Upper lobe of left lung (tissue), 6 donors: ENCODE measurements around the gene VPS37B. TPM values are rescaled to one million over a fixed set of nuclear protein-coding genes. Genes with fewer than 3 reads are reported as not detected.

ENCODE experiments used
- ATAC-seq, 2 donors: fragments of 200-7000 bp; cut with Tn5 transposase; one replicate each; pipeline ENCODE4 v1.9.1; 2022; ENCODE audit warnings: mild to moderate bottlenecking in 2 of 2, moderate library complexity in 2 of 2; ENCODE audit not compliant: low FRiP score in 2 of 2
- DNase-seq, 2 donors: peaks; one replicate each; pipeline ENCODE4 v3.0.0-alpha.2; 2019 to 2020
- H3K27ac ChIP-seq, 4 donors: fragments of 200-600 bp; sonication (generic); one replicate each; pipeline ENCODE4 v1.5.1; 2016 to 2019
- H3K27me3 ChIP-seq, 4 donors: fragments of 200-600 bp; sonication (generic); one replicate each; pipeline ENCODE4 v1.5.1; 2017 to 2019
- H3K36me3 ChIP-seq, 4 donors: fragments of 200-600 bp; sonication (generic); one replicate each; pipeline ENCODE4 v1.5.1; 2016 to 2019
- H3K4me1 ChIP-seq, 4 donors: fragments of 200-600 bp; sonication (generic); one replicate each; pipeline ENCODE4 v1.5.1; 2018 to 2019
- H3K4me3 ChIP-seq, 4 donors: fragments of 200-600 bp; sonication (generic); one replicate each; pipeline ENCODE4 v1.5.1; 2017 to 2019; ENCODE audit warnings: mild to moderate bottlenecking in 2 of 4, moderate library complexity in 1 of 4
- H3K9me3 ChIP-seq, 4 donors: fragments of 200-600 bp; sonication (generic); one replicate each; pipeline ENCODE4 v1.5.1; 2018 to 2019
- CTCF ChIP-seq, 6 experiments: fragments of 450-650 bp in 4 of 6; fragments of 200-600 bp in 2 of 6; sonication (generic) in 2 of 6; IDR thresholded peaks; one replicate each; pipeline ENCODE4 v1.5.1; 2016 to 2019; ENCODE audit warnings: antibody characterized with exemption in 6 of 6
- EP300 ChIP-seq, 4 donors: sonication (generic); formaldehyde crosslinking; IDR thresholded peaks; one replicate each; pipeline ENCODE4 v1.5.1; 2017; ENCODE audit warnings: antibody characterized with exemption in 4 of 4, control low read depth in 2 of 4
- POLR2A ChIP-seq, 4 donors: fragments of 450-650 bp; IDR thresholded peaks; one replicate each; pipeline ENCODE4 v1.5.1; 2016 to 2017; ENCODE audit warnings: antibody characterized with exemption in 4 of 4, mild to moderate bottlenecking in 2 of 4
- POLR2AphosphoS5 ChIP-seq, 2 donors: sonication (generic); formaldehyde crosslinking; IDR thresholded peaks; one replicate each; pipeline ENCODE4 v1.5.1; 2017; ENCODE audit warnings: antibody characterized with exemption in 2 of 2
- WGBS, 2 donors: methylation state at CpG; one replicate each; pipeline ENCODE4 v1.1.5; 2017 to 2018; 5-methylcytosine and 5-hydroxymethylcytosine counted together
- total RNA-seq, 6 donors: library from RNA; depleted of rRNA in 4 of 6; stranded (reverse); fragments of >200 nt in 4 of 6; gene quantifications; one replicate each; pipeline versions ENCODE4 v1.1.0 to v1.2.1, GENCODE V29; 2016 to 2021
- donor health status: DM: no; HTN: no; CAD: no; lungs with moderate emphysema.
- donor health status: DM: no; HTN: yes; CAD: no; lungs with severe emphysema.

The VPS37B gene
- total RNA-seq, 6 donors from 2014 or later, result 41.2 to 93.2 (median 64.0) TPM

- Histone ChIP-seq H3K36me3 (no peaks in the 10 kb centered on the region), H3K4me3 (no peak overlapping the region), H3K4me1 (peaks cover 80 to 95% (median 83%) of the 10 kb centered on the region in 4 donors), H3K27ac (peak overlapping the region; percentile 94 to 98 (median 96)), H3K9me3 (no peaks in the 10 kb centered on the region), H3K27me3 (no peaks in the 10 kb centered on the region)
- WGBS, 2 donors, result 53 to 60% methylated on average over 13 of the region's 13 CpGs
- ATAC-seq (no peak), DNase-seq (no peak)
- TF ChIP-seq POLR2AphosphoS5 (IDR thresholded peaks at IDR 0.05), result no peak
- no peak for TF ChIP-seq EP300 (IDR thresholded peaks at IDR 0.05)
- TF ChIP-seq CTCF (IDR thresholded peaks at IDR 0.05), result no peak
These were observed 6.0 kb downstream of the VPS37B start for GRCh38 chr12:122889761-122890520.

DNA sequence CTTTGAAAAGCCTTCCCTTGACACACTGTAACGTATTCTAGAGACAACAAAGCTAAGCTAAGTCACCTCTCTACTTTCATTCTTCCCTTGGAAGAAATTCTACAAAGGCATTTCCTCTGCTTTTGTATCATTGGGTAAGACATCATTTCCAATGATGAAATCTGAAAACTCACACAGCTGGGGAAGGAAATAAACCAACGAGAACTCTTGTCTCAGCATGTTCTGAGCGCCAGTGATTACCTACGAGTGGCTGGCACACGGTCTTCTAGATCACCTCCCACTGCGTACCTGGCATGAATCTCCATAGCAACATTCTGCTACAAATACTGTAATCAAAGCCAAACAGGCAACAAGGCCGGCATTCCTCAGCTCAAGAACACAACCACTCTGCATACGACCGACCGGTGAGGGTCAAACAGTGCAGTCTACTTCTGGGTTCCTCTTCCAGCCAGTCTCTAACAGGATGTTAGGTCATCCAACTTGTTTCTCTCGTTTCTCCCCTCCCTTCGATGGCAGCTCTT is 7.6 kb downstream of the VPS37B start:
- no peaks in the 10 kb centered on the region for H3K27me3 ChIP-seq
- 6 to 14% methylated on average over 12 of the region's 12 CpGs for WGBS, 2 donors
- peak; percentile 89 to 95 for ATAC-seq
- H3K36me3 ChIP-seq, result no peaks in the 10 kb centered on the region
- peak in 1 of 2 donors; percentile 92 for DNase-seq
- no peaks in the 10 kb centered on the region for H3K9me3 ChIP-seq
- peak in 1 of 4 donors; percentile 47 for TF ChIP-seq POLR2A (IDR thresholded peaks at IDR 0.05)
- TF ChIP-seq EP300 (IDR thresholded peaks at IDR 0.05), result peak in 3 of 4 donors; percentile 32 to 75 (median 60)
- peak; percentile 80 to 85 for TF ChIP-seq POLR2AphosphoS5 (IDR thresholded peaks at IDR 0.05)
- no peak for TF ChIP-seq CTCF (IDR thresholded peaks at IDR 0.05)
- peak overlapping the region; percentile 94 to 98 (median 96) for H3K27ac ChIP-seq
- H3K4me3 ChIP-seq, result peak overlapping the region in 3 of 4 donors; percentile 10 to 31 (median 25)
- peaks cover 66 to 94% (median 86%) of the 10 kb centered on the region in 4 donors for H3K4me1 ChIP-seq

GRCh38 chr12:122887819-122888212 is 8.1 kb downstream of the VPS37B start:
- no peak for TF ChIP-seq POLR2A (IDR thresholded peaks at IDR 0.05)
- TF ChIP-seq POLR2AphosphoS5 (IDR thresholded peaks at IDR 0.05), result no peak
- TF ChIP-seq EP300 (IDR thresholded peaks at IDR 0.05), result no peak
- TF ChIP-seq CTCF (IDR thresholded peaks at IDR 0.05), result no peak
- H3K36me3 ChIP-seq, result no peaks in the 10 kb centered on the region
- no peak for DNase-seq
- WGBS, 2 donors, result 55 to 56% methylated on average over 5 of the region's 5 CpGs
- H3K27me3 ChIP-seq, result no peaks in the 10 kb centered on the region
- peaks cover 64 to 94% (median 85%) of the 10 kb centered on the region in 4 donors for H3K4me1 ChIP-seq
- H3K4me3 ChIP-seq, result peak overlapping the region in 2 of 4 donors; percentile 25 to 31
- H3K9me3 ChIP-seq, result no peaks in the 10 kb centered on the region
- no peak for ATAC-seq
- peak overlapping the region; percentile 94 to 98 (median 96) for H3K27ac ChIP-seq

- ATAC-seq (peak in 1 of 2 donors; percentile 24), DNase-seq (peak in 1 of 2 donors; percentile 53)
- H3K27ac ChIP-seq, result peak overlapping the region; percentile 94 to 98 (median 96)
- TF ChIP-seq CTCF (IDR thresholded peaks at IDR 0.05) (no peak), POLR2AphosphoS5 (IDR thresholded peaks at IDR 0.05) (peak in 1 of 2 donors; percentile 9), EP300 (IDR thresholded peaks at IDR 0.05) (peak in 2 of 4 donors; percentile 6 to 29)
- H3K4me1 ChIP-seq, result peaks cover 62 to 91% (median 81%) of the 10 kb centered on the region in 4 donors
- H3K36me3 ChIP-seq, result no peaks in the 10 kb centered on the region
- no peaks in the 10 kb centered on the region for H3K9me3 ChIP-seq
- 62 to 68% methylated on average over 10 of the region's 10 CpGs for WGBS, 2 donors
- H3K4me3 ChIP-seq, result no peak overlapping the region
- no peaks in the 10 kb centered on the region for H3K27me3 ChIP-seq
These were observed 8.8 kb downstream of the VPS37B start for GRCh38 chr12:122886851-122887818.
